Measurements from ENCODE around the gene NCKAP5.

The NCKAP5 gene

DNA sequence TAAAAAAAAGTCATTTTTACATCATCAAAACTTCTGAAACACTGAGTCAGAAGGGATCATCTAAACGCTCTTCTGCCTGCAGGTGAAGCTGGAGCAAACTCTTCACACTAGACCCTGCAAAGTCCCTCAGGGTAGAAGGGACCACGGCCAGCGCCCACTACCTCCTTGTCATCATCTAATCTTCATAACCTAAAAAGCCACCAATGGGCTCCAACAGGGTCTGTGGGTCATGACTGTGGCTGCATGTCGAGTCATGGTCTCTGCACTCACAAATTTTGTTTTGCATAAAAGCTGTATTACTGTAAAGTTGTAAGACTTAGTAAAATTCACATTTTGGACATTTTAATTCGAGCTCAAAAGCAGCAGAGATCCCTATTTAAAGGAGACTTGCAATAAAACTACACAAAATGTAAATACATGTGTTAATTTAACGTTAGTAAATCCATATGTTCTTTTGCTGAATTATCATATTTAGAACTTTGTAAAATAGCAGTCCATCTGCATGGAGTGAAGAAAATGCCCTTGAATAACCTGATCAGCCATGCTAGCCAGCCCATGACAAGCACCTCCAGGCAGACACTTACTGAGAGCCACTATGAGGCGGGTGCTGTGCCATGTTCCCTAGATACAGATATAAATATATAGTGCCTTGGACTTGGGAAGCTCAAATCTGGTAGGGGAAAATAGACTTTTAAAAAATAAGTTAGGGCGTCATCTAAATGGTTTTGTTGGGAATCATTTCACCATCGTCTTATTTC, 461.0 kb downstream of the NCKAP5 start:
- Histone ChIP-seq H3K27me3 (ENCODE audit: insufficient read depth, poor library complexity, severe bottlenecking) (no peaks in the 10 kb centered on the region), H3K27ac (replicated peaks) (no peak overlapping the region), H3K4me3 (replicated peaks; ENCODE audit: insufficient read depth, low read length) (no peak overlapping the region)
- no peak for DNase-seq (ENCODE audit: low read depth in 1 of 2, low spot score in 1 of 2)
- TF ChIP-seq SPI1 (IDR thresholded peaks at IDR 0.05; ENCODE audit: borderline replicate concordance, low read depth) = no peak
- TF ChIP-seq GABPA (IDR thresholded peaks at IDR 0.05; ENCODE audit: low read depth) = no peak
- no peak for TF ChIP-seq POLR2AphosphoS5 (IDR thresholded peaks at IDR 0.05; ENCODE audit: low read depth)
- TF ChIP-seq, protein P1, sequence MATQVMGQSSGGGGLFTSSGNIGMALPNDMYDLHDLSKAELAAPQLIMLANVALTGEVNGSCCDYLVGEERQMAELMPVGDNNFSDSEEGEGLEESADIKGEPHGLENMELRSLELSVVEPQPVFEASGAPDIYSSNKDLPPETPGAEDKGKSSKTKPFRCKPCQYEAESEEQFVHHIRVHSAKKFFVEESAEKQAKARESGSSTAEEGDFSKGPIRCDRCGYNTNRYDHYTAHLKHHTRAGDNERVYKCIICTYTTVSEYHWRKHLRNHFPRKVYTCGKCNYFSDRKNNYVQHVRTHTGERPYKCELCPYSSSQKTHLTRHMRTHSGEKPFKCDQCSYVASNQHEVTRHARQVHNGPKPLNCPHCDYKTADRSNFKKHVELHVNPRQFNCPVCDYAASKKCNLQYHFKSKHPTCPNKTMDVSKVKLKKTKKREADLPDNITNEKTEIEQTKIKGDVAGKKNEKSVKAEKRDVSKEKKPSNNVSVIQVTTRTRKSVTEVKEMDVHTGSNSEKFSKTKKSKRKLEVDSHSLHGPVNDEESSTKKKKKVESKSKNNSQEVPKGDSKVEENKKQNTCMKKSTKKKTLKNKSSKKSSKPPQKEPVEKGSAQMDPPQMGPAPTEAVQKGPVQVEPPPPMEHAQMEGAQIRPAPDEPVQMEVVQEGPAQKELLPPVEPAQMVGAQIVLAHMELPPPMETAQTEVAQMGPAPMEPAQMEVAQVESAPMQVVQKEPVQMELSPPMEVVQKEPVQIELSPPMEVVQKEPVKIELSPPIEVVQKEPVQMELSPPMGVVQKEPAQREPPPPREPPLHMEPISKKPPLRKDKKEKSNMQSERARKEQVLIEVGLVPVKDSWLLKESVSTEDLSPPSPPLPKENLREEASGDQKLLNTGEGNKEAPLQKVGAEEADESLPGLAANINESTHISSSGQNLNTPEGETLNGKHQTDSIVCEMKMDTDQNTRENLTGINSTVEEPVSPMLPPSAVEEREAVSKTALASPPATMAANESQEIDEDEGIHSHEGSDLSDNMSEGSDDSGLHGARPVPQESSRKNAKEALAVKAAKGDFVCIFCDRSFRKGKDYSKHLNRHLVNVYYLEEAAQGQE (IDR thresholded peaks at IDR 0.05; ENCODE audit: insufficient replicate concordance, low read depth) = no peak

DNA sequence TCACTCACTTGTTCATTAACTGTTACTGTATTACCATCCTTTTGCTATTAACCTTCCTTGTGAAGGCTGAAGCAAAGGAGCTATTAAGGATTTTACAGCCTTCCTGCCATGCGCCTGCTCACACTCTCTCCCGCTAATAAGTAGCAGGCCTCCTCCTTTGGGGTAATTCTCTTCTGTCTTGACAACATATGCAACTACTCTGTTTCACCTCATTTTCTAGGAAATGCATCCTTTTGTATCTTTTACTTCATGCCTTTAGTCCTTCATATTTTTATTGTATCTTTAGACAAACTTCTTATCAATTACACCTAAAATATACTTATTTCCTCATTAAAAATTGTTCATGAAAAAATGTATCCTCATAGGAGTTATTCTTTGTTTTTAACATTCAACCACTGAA, 463.4 kb downstream of the NCKAP5 start:
- no peak overlapping the region for H3K27ac ChIP-seq (replicated peaks)
- no peak overlapping the region for H3K4me3 ChIP-seq (replicated peaks; ENCODE audit: insufficient read depth, low read length)
- no peaks in the 10 kb centered on the region for H3K27me3 ChIP-seq (ENCODE audit: insufficient read depth, poor library complexity, severe bottlenecking)
- DNase-seq (ENCODE audit: low read depth in 1 of 2, low spot score in 1 of 2) = no peak
- TF ChIP-seq SPI1 (IDR thresholded peaks at IDR 0.05; ENCODE audit: borderline replicate concordance, low read depth) = no peak
- TF ChIP-seq GABPA (IDR thresholded peaks at IDR 0.05; ENCODE audit: low read depth) = no peak
- TF ChIP-seq, protein P1 (IDR thresholded peaks at IDR 0.05; ENCODE audit: insufficient replicate concordance, low read depth) = no peak
- TF ChIP-seq, protein P2, sequence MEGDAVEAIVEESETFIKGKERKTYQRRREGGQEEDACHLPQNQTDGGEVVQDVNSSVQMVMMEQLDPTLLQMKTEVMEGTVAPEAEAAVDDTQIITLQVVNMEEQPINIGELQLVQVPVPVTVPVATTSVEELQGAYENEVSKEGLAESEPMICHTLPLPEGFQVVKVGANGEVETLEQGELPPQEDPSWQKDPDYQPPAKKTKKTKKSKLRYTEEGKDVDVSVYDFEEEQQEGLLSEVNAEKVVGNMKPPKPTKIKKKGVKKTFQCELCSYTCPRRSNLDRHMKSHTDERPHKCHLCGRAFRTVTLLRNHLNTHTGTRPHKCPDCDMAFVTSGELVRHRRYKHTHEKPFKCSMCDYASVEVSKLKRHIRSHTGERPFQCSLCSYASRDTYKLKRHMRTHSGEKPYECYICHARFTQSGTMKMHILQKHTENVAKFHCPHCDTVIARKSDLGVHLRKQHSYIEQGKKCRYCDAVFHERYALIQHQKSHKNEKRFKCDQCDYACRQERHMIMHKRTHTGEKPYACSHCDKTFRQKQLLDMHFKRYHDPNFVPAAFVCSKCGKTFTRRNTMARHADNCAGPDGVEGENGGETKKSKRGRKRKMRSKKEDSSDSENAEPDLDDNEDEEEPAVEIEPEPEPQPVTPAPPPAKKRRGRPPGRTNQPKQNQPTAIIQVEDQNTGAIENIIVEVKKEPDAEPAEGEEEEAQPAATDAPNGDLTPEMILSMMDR (IDR thresholded peaks at IDR 0.05; ENCODE audit: insufficient read depth, low read length) = no peak
- TF ChIP-seq POLR2AphosphoS5 (IDR thresholded peaks at IDR 0.05; ENCODE audit: low read depth) = no peak

DNA sequence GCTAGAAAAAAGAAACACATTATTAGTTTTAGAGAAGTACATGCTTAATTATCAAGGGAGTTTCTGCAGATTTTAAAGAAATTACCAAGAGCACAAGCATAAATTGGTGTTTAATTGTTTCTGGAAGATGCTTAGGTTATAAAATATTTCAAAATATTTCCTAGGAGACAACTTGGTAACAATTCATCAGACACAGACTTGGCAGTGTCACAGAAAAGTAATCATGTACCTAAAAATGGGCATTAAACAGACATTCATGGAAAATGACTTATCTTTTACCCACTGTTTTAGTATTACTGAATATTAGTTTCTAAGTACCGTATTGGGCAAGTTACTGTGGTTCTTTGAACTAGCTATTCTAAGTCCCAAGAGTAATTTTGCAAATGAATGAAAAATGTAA, 469.5 kb downstream of the NCKAP5 start:
- H3K4me3 ChIP-seq (replicated peaks; ENCODE audit: insufficient read depth, low read length) = no peak overlapping the region
- no peak for DNase-seq (ENCODE audit: low read depth in 1 of 2, low spot score in 1 of 2)
- no peaks in the 10 kb centered on the region for H3K27me3 ChIP-seq (ENCODE audit: insufficient read depth, poor library complexity, severe bottlenecking)
- no peak overlapping the region for H3K27ac ChIP-seq (replicated peaks)
- TF ChIP-seq, protein P1 (IDR thresholded peaks at IDR 0.05; ENCODE audit: insufficient replicate concordance, low read depth) = no peak
- TF ChIP-seq, protein P2 (IDR thresholded peaks at IDR 0.05; ENCODE audit: insufficient read depth, low read length) = no peak
- no peak for TF ChIP-seq SPI1 (IDR thresholded peaks at IDR 0.05; ENCODE audit: borderline replicate concordance, low read depth)
- no peak for TF ChIP-seq POLR2AphosphoS5 (IDR thresholded peaks at IDR 0.05; ENCODE audit: low read depth)
- TF ChIP-seq GABPA (IDR thresholded peaks at IDR 0.05; ENCODE audit: low read depth) = no peak

All from HL-60 (cell line).